ENCODE data around the gene MINAR1. TPM values are rescaled to one million over a fixed set of nuclear protein-coding genes. Genes with fewer than 3 reads are reported as not detected.

MINAR1 gene
- polyA plus RNA-seq, 1 of the 3 experiments (the other 2 are of a cell fraction): 0.35 TPM

- H3K4me2 ChIP-seq: no peak overlapping the region
- no peaks in the 10 kb centered on the region for H3K36me3 ChIP-seq (replicated peaks in 1 of 2; ENCODE audit: control insufficient read depth in 1 of 2, insufficient read depth in 2 of 2, low read length in 1 of 2)
- no peak for DNase-seq
Observed at GRCh38 chr15:79455361-79455760, 23.2 kb downstream of the MINAR1 start.

GRCh38 chr15:79455943-79456342 is 23.8 kb downstream of the MINAR1 start:
- DNase-seq: no peak
- H3K4me1 ChIP-seq (ENCODE audit: control insufficient read depth in 1 of 2, insufficient read depth in 2 of 2, low read depth in 1 of 2, low read length in 1 of 2): no peaks in the 10 kb centered on the region
- no peak overlapping the region for H3K27ac ChIP-seq (ENCODE audit: low read depth in 2 of 2, low read length in 1 of 2)
- no peaks in the 10 kb centered on the region for H3F3A ChIP-seq (replicated peaks; ENCODE audit: insufficient read depth)
- H2AFZ ChIP-seq (ENCODE audit: low read depth): no peak overlapping the region
- CTCF ChIA-PET: interaction anchor here (1.4 kb wide), 1 partner anchor 8 kb away, joined by 3 read pairs; no protein-coding TSS in a partner anchor
- POLR2A ChIA-PET: no interaction called here
- TF ChIP-seq MXI1 (IDR thresholded peaks at IDR 0.05; ENCODE audit: low read depth, low read length) (no peak), NRF1 (IDR thresholded peaks at IDR 0.05; ENCODE audit: low read depth, low read length) (no peak), NFIC (IDR thresholded peaks at IDR 0.05; ENCODE audit: borderline replicate concordance) (no peak), IRF3 (IDR thresholded peaks at IDR 0.05; ENCODE audit: low read depth, low read length) (no peak), TCF12 (IDR thresholded peaks at IDR 0.05) (no peak), YY1 (IDR thresholded peaks at IDR 0.05; ENCODE audit: low read depth) (no peak), TEAD4 (IDR thresholded peaks at IDR 0.05; ENCODE audit: borderline replicate concordance, insufficient read depth) (no peak), SIN3A (IDR thresholded peaks at IDR 0.05; ENCODE audit: borderline replicate concordance, low read depth, low read length) (no peak), FOXJ3 (CRISPR knock-in tag; IDR thresholded peaks at IDR 0.05) (no peak)
- H3K9me2 ChIP-seq: no peaks in the 10 kb centered on the region
- no peaks in the 10 kb centered on the region for H3K27me3 ChIP-seq (ENCODE audit: insufficient read depth)
- no peaks in the 10 kb centered on the region for H3K9me3 ChIP-seq
- H4K20me1 ChIP-seq (ENCODE audit: insufficient read depth): no peaks in the 10 kb centered on the region
- H3K9ac ChIP-seq: no peak overlapping the region
- H3K36me3 ChIP-seq (replicated peaks in 1 of 2; ENCODE audit: control insufficient read depth in 1 of 2, insufficient read depth in 2 of 2, low read length in 1 of 2): no peaks in the 10 kb centered on the region
- WGBS (ENCODE audit: low lambda C conversion rate): 84% methylated on average over 6 of the region's 6 CpGs
- H3K4me3 ChIP-seq (ENCODE audit: low read depth in 2 of 2, low read length in 1 of 2): no peak overlapping the region
- no peak overlapping the region for H3K4me2 ChIP-seq
- no peaks in the 10 kb centered on the region for H3K79me2 ChIP-seq (ENCODE audit: insufficient read depth)

More at GRCh38 chr15:79455361-79455760, 23.2 kb downstream of the MINAR1 start:
- Histone ChIP-seq H3K4me1 (ENCODE audit: control insufficient read depth in 1 of 2, insufficient read depth in 2 of 2, low read depth in 1 of 2, low read length in 1 of 2) (no peaks in the 10 kb centered on the region), H3F3A (replicated peaks; ENCODE audit: insufficient read depth) (no peaks in the 10 kb centered on the region), H3K4me3 (ENCODE audit: low read depth in 2 of 2, low read length in 1 of 2) (no peak overlapping the region), H3K9me2 (no peaks in the 10 kb centered on the region), H3K9ac (no peak overlapping the region), H3K27me3 (ENCODE audit: insufficient read depth) (no peaks in the 10 kb centered on the region), H3K27ac (ENCODE audit: low read depth in 2 of 2, low read length in 1 of 2) (no peak overlapping the region), H4K20me1 (ENCODE audit: insufficient read depth) (no peaks in the 10 kb centered on the region), H3K9me3 (no peaks in the 10 kb centered on the region), H3K79me2 (ENCODE audit: insufficient read depth) (no peaks in the 10 kb centered on the region), H2AFZ (ENCODE audit: low read depth) (no peak overlapping the region)
- WGBS (ENCODE audit: low lambda C conversion rate): 83% methylated on average over 4 of the region's 4 CpGs
- CTCF ChIA-PET: no interaction called here
- no peak for TF ChIP-seq FOXJ3 (CRISPR knock-in tag; IDR thresholded peaks at IDR 0.05)
- no peak for TF ChIP-seq MEF2A (IDR thresholded peaks at IDR 0.05; ENCODE audit: borderline replicate concordance, low read depth)
- TF ChIP-seq FOSL2 (IDR thresholded peaks at IDR 0.05; ENCODE audit: borderline replicate concordance, low read depth): no peak
- TF ChIP-seq TCF12 (IDR thresholded peaks at IDR 0.05): no peak
- TF ChIP-seq ELF1 (IDR thresholded peaks at IDR 0.05): no peak
- no peak for TF ChIP-seq MXI1 (IDR thresholded peaks at IDR 0.05; ENCODE audit: low read depth, low read length)
- no peak for TF ChIP-seq NRF1 (IDR thresholded peaks at IDR 0.05; ENCODE audit: low read depth, low read length)
- TF ChIP-seq CTCF (IDR thresholded peaks at IDR 0.05): no peak
- no peak for TF ChIP-seq TEAD4 (IDR thresholded peaks at IDR 0.05; ENCODE audit: borderline replicate concordance, insufficient read depth)
- TF ChIP-seq ZBTB33 (IDR thresholded peaks at IDR 0.05; ENCODE audit: borderline replicate concordance, low read depth): no peak
- no peak for TF ChIP-seq YY1 (IDR thresholded peaks at IDR 0.05; ENCODE audit: low read depth)
- TF ChIP-seq SIN3A (IDR thresholded peaks at IDR 0.05; ENCODE audit: borderline replicate concordance, low read depth, low read length): no peak
- TF ChIP-seq GABPA (IDR thresholded peaks at IDR 0.05; ENCODE audit: low read depth): no peak
- no peak for TF ChIP-seq SMC3 (IDR thresholded peaks at IDR 0.05; ENCODE audit: low read depth, low read length)
- TF ChIP-seq FOXM1 (IDR thresholded peaks at IDR 0.05; ENCODE audit: low read depth): no peak
- POLR2A ChIA-PET: no interaction called here
